Transverse colon (tissue), 4 donors: Measurements from ENCODE around the gene CALR.

Experiments used
- CTCF ChIP-seq, 5 experiments: fragments of 200-600 bp in 3 of 5; fragments of 450-650 bp in 2 of 5; sonication (generic) in 3 of 5; IDR thresholded peaks; 1 replicate in 2 of 5; 2 replicates in 3 of 5; pipeline ENCODE4 v1.5.1; 2016 to 2017; ENCODE audit warnings: antibody characterized with exemption in 5 of 5, inconsistent platforms in 3 of 5, mild to moderate bottlenecking in 2 of 5, moderate library complexity in 1 of 5
- EP300 ChIP-seq: sonication (generic); formaldehyde crosslinking; IDR thresholded peaks from one replicate; pipeline ENCODE4 v1.6.1; 2017; ENCODE audit warnings: antibody characterized with exemption, low read depth
- POLR2A ChIP-seq: fragments of 450-650 bp; IDR thresholded peaks from one replicate; pipeline ENCODE4 v1.6.1; 2016; ENCODE audit warnings: antibody characterized with exemption, mild to moderate bottlenecking, moderate library complexity
- POLR2AphosphoS5 ChIP-seq, 3 donors: sonication (generic); formaldehyde crosslinking; IDR thresholded peaks; one replicate each; pipeline ENCODE4 v1.6.1; 2016; ENCODE audit warnings: antibody characterized with exemption in 3 of 3

DNA sequence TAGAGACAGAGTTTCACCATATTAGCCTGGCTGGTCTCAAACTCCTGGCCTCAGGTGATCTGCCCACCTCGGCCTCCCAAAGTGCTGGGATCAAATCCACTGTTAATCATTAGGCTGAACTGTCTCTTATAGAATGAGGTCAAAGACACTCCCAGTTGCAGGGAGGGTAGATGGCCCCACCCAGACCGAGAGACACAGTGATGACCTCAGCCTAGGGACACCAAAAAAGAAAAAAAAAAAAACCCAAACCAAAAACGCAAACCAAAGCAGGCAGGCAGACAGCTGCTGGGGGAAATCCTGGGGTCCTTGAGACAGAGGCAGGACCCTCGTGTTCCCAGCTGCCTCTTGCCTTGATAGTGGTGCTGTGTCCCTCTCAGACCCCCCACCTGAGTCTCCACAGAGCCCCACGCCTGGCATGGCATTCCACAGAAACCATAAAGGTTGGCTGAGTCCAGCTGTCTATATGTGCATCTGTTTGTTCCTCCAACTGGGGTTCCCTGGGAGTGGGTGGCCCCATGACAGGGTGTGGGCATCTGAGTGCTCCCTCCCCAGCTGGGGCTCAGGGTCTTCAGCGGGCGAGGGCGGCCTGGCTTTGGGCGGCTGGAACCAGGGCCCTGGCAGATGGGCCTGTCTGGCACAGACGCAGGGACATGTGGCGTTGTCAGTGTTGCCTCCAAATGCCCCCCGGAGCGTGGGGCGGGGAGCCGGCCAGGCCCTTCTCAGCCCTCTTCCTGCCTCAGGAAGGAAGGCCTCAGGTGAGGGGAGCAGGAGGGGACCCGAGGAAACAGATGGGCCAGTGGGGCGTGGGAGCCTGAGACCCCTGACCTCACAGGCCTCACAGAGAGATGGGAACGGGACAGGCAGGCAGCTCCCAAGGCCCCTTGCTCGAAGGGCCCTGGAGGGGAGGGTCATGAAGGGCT is 36.2 kb downstream of the CALR start:
- no peak for TF ChIP-seq CTCF (IDR thresholded peaks at IDR 0.05)
- no peak for TF ChIP-seq POLR2AphosphoS5 (IDR thresholded peaks at IDR 0.05)
- TF ChIP-seq EP300: no peak
- TF ChIP-seq POLR2A: no peak
